Renal cortex interstitium (tissue), 15 donors: ENCODE measurements around the gene CNTN5. TPM values are rescaled to one million over a fixed set of nuclear protein-coding genes. Genes with fewer than 3 reads are reported as not detected.
A peak's percentile ranks its signal among the peaks of the same experiment; 100 is the strongest.
"Not testable (repeated sequence)": the region's sequence is repeated elsewhere in the genome, so short reads cannot be mapped to it uniquely, and the experiment has no call there.

Experiments used
- DNase-seq, 11 donors: peaks; one replicate each; pipeline ENCODE4 v3.0.0-alpha.2; 2013; ENCODE audit warnings: low read depth in 9 of 11, low spot score in 4 of 11; ENCODE audit errors: extremely low read depth in 1 of 11
- long read RNA-seq, 16 experiments: transcript quantifications; one replicate each; lab custom pipeline, GENCODE V29; 2026
- polyA plus RNA-seq, 3 donors: library from polyadenylated mRNA; unstranded; fragments of 120-200 nt; gene quantifications; one replicate each; pipeline ENCODE4 v1.2.1, GENCODE V29; 2013; ENCODE audit not compliant: insufficient read length in 3 of 3

Gene CNTN5
- 10 to 100 TPM; 19.5 to 24.5 (median 20.4) TPM for polyA plus RNA-seq
- long read RNA-seq, donor 1, result 0 reads
- long read RNA-seq, donor 2, full-length matches to known transcripts, result 2 of 7 reads
- long read RNA-seq, donor 2, partial matches to known transcripts, result 5 of 7 reads
- long read RNA-seq, donor 2, other reads (novel, unspliced or antisense), result 0 of 7 reads
- long read RNA-seq, donor 3, full-length matches to known transcripts, result 3 of 8 reads
- long read RNA-seq, donor 3, partial matches to known transcripts, result 5 of 8 reads
- long read RNA-seq, donor 3, other reads (novel, unspliced or antisense), result 0 of 8 reads
- long read RNA-seq, donor 4, partial matches to known transcripts, result 0 of 1 reads
- long read RNA-seq, donor 4, other reads (novel, unspliced or antisense), result 0 of 1 reads
- long read RNA-seq, donor 5, result 0 reads
- long read RNA-seq, donor 6, result 0 reads
- long read RNA-seq, donor 7, result 0 reads
- long read RNA-seq, donor 8, full-length matches to known transcripts, result 1 of 1 reads
- long read RNA-seq, donor 8, partial matches to known transcripts, result 0 of 1 reads
- long read RNA-seq, donor 8, other reads (novel, unspliced or antisense), result 0 of 1 reads
- long read RNA-seq, donor 9, full-length matches to known transcripts, result 3 of 3 reads
- long read RNA-seq, donor 9, partial matches to known transcripts, result 0 of 3 reads
- long read RNA-seq, donor 9, other reads (novel, unspliced or antisense), result 0 of 3 reads
- long read RNA-seq, donor 10, partial matches to known transcripts, result 0 of 1 reads
- long read RNA-seq, donor 10, other reads (novel, unspliced or antisense), result 0 of 1 reads
- long read RNA-seq, donor 11, full-length matches to known transcripts, result 1 of 1 reads
- long read RNA-seq, donor 11, partial matches to known transcripts, result 0 of 1 reads
- long read RNA-seq, donor 11, other reads (novel, unspliced or antisense), result 0 of 1 reads
- long read RNA-seq, donor 12, full-length matches to known transcripts, result 2 of 2 reads
- long read RNA-seq, donor 12, partial matches to known transcripts, result 0 of 2 reads
- long read RNA-seq, donor 12, other reads (novel, unspliced or antisense), result 0 of 2 reads
- long read RNA-seq, donor 13, result 0 reads
- long read RNA-seq, donor 14, result 0 reads
- long read RNA-seq, donor 15, full-length matches to known transcripts, result 1 of 1 reads
- long read RNA-seq, donor 15, partial matches to known transcripts, result 0 of 1 reads
- long read RNA-seq, donor 15, other reads (novel, unspliced or antisense), result 0 of 1 reads
- long read RNA-seq, donor 16, full-length matches to known transcripts, result 2 of 2 reads
- long read RNA-seq, donor 16, partial matches to known transcripts, result 0 of 2 reads
- long read RNA-seq, donor 16, other reads (novel, unspliced or antisense), result 0 of 2 reads

- peak; percentile 56 to 84 (median 69) for DNase-seq
Observed at GRCh38 chr11:99020352-99021225, at the start of gene CNTN5. Gene CNTN5 (plus strand): TSS chr11:99020949.

GRCh38 chr11:98979205-98979604, 41.5 kb upstream of the CNTN5 start:
- DNase-seq, result no peak

- DNase-seq, result peak in 10 of 11 donors; percentile 35 to 61 (median 47)
Observed at GRCh38 chr11:99015634-99016454, 4.9 kb upstream of the CNTN5 start.

- DNase-seq, result peak in 5 of 11 donors; percentile 11 to 30 (median 19)
Observed at GRCh38 chr11:99019696-99020095, 1.1 kb upstream of the CNTN5 start.

- DNase-seq, result no peak
Observed at GRCh38 chr11:99037057-99037456, 16.3 kb downstream of the CNTN5 start.

- DNase-seq, result no peak
Observed at GRCh38 chr11:99063331-99063730, 42.6 kb downstream of the CNTN5 start.

- no peak for DNase-seq
Observed at GRCh38 chr11:99065121-99065520, 44.4 kb downstream of the CNTN5 start.

GRCh38 chr11:99066618-99067317, 46.0 kb downstream of the CNTN5 start:
- no peak for DNase-seq

- DNase-seq, result no peak
Observed at GRCh38 chr11:99068832-99069231, 48.1 kb downstream of the CNTN5 start.

- DNase-seq, result peak in 8 of 11 donors; percentile 12 to 41 (median 20)
Observed at GRCh38 chr11:99069856-99070444, 49.2 kb downstream of the CNTN5 start.

GRCh38 chr11:99079576-99079975, 58.8 kb downstream of the CNTN5 start:
- DNase-seq, result peak in 5 of 11 donors; percentile 13 to 44 (median 28)

GRCh38 chr11:99080154-99080553, 59.4 kb downstream of the CNTN5 start:
- DNase-seq, result no peak

GRCh38 chr11:99098258-99098657, 77.5 kb downstream of the CNTN5 start:
- DNase-seq, result no peak

- no peak for DNase-seq
Observed at GRCh38 chr11:99098751-99099150, 78.0 kb downstream of the CNTN5 start.

GRCh38 chr11:99117603-99118002, 96.9 kb downstream of the CNTN5 start:
- DNase-seq, result no peak

- DNase-seq, result not testable (repeated sequence)
Observed at GRCh38 chr11:99133862-99134261, 113.1 kb downstream of the CNTN5 start.
